ENCODE results near the gene FAM3B.

- TF ChIP-seq CTCF (IDR thresholded peaks at IDR 0.05; ENCODE audit: insufficient read depth, low read length) (no peak), REST (IDR thresholded peaks at IDR 0.05; ENCODE audit: insufficient replicate concordance, low read depth) (no peak)
These were observed 30.2 kb downstream of the FAM3B start for GRCh38 chr21:41346758-41347157.
